Esophagus mucosa (tissue), 1 donor: ENCODE data around the gene PTGES2. TPM values are rescaled to one million over a fixed set of nuclear protein-coding genes. Genes with fewer than 3 reads are reported as not detected.
"Not testable (repeated sequence)": the region's sequence is repeated elsewhere in the genome, so short reads cannot be mapped to it uniquely, and the experiment has no call there.

Source experiments
- ATAC-seq: fragments of 200-7000 bp; cut with Tn5 transposase; one replicate; pipeline ENCODE4 v1.9.1; 2020
- total RNA-seq: library from RNA; stranded (reverse); gene quantifications from one replicate; pipeline ENCODE4 v1.2.4, GENCODE V29; 2023
- donor health status: DM: yes; HTN: yes; CAD: no.

The PTGES2 gene
- total RNA-seq, 1 donor from 2014 or later = 52.0 TPM

GRCh38 chr9:128087262-128087661 lies 40.3 kb downstream of the PTGES2 start:
- no peak for ATAC-seq

GRCh38 chr9:128085943-128086342 lies 41.6 kb downstream of the PTGES2 start:
- ATAC-seq = no peak

GRCh38 chr9:128084746-128085145 lies 42.8 kb downstream of the PTGES2 start:
- no peak for ATAC-seq

GRCh38 chr9:128082151-128082550 lies 45.4 kb downstream of the PTGES2 start:
- ATAC-seq = peak; percentile 80

GRCh38 chr9:128081056-128081455 lies 46.5 kb downstream of the PTGES2 start:
- no peak for ATAC-seq

GRCh38 chr9:128080206-128080605 lies 47.3 kb downstream of the PTGES2 start:
- ATAC-seq = no peak

- ATAC-seq = peak; percentile 78
Measured at GRCh38 chr9:128078504-128079434, 48.8 kb downstream of the PTGES2 start.

GRCh38 chr9:128077847-128078503 lies 49.6 kb downstream of the PTGES2 start:
- no peak for ATAC-seq

- ATAC-seq = no peak
Measured at GRCh38 chr9:128073253-128073886, 54.2 kb downstream of the PTGES2 start.

- no peak for ATAC-seq
Measured at GRCh38 chr9:128072144-128073021, 55.1 kb downstream of the PTGES2 start.

GRCh38 chr9:128071475-128071874 lies 56.1 kb downstream of the PTGES2 start:
- not testable (repeated sequence) for ATAC-seq

- ATAC-seq = no peak
Measured at GRCh38 chr9:128070874-128071273, 56.7 kb downstream of the PTGES2 start.

Other genes starting within 250 kb of the PTGES2 start
- gene ST6GALNAC6, start 228.1 kb downstream of the PTGES2 start, total RNA-seq = 13.0 TPM
- gene ST6GALNAC4, start 210.7 kb downstream of the PTGES2 start, total RNA-seq = 11.4 TPM
- 4.3 TPM for gene PIP5KL1, start 197.0 kb downstream of the PTGES2 start, total RNA-seq
- 25.7 TPM for gene DPM2, start 189.9 kb downstream of the PTGES2 start, total RNA-seq
- 108 TPM for gene EEIG1, start 146.7 kb downstream of the PTGES2 start, total RNA-seq
- gene NAIF1, start 60.4 kb downstream of the PTGES2 start, total RNA-seq = 7.1 TPM
- gene SLC25A25, start 59.5 kb downstream of the PTGES2 start, total RNA-seq = 15.2 TPM
- gene LCN2, start 21.7 kb upstream of the PTGES2 start, total RNA-seq = 525 TPM
- gene BBLN, start 32.5 kb upstream of the PTGES2 start, total RNA-seq = 56.1 TPM
- 85.2 TPM for gene CIZ1, start 63.8 kb upstream of the PTGES2 start, total RNA-seq
- 2.2 TPM for gene DNM1, start 75.7 kb upstream of the PTGES2 start, total RNA-seq
- gene GOLGA2, start 148.3 kb upstream of the PTGES2 start, total RNA-seq = 68.3 TPM
- gene SWI5, start 148.5 kb upstream of the PTGES2 start, total RNA-seq = 24.8 TPM
- 40.3 TPM for gene TRUB2, start 194.7 kb upstream of the PTGES2 start, total RNA-seq
- gene COQ4, start 195.1 kb upstream of the PTGES2 start, total RNA-seq = 61.7 TPM
- 58.8 TPM for gene SLC27A4, start 212.8 kb upstream of the PTGES2 start, total RNA-seq
- 38.5 TPM for gene URM1, start 243.6 kb upstream of the PTGES2 start, total RNA-seq